Measurements from ENCODE around the gene SRPX. TPM values are rescaled to one million over a fixed set of nuclear protein-coding genes. Genes with fewer than 3 reads are reported as not detected.

SRPX gene
- total RNA-seq, 1 donor, result 0.10 TPM

- no peak overlapping the region for H3K4me3 ChIP-seq (ENCODE audit: low read length)
- H3K27me3 ChIP-seq (ENCODE audit: insufficient read depth, low read length), result no peaks in the 10 kb centered on the region
- no peaks in the 10 kb centered on the region for H3K4me1 ChIP-seq (ENCODE audit: insufficient read depth, low read length)
Observed at GRCh38 chrX:38127961-38128360, 92.7 kb downstream of the SRPX start.

GRCh38 chrX:38126179-38126578, 94.5 kb downstream of the SRPX start:
- Histone ChIP-seq H3K9me3 (ENCODE audit: low read depth, low read length) (no peaks in the 10 kb centered on the region), H3K27me3 (ENCODE audit: insufficient read depth, low read length) (no peaks in the 10 kb centered on the region), H3K4me3 (ENCODE audit: low read length) (no peak overlapping the region), H3K4me1 (ENCODE audit: insufficient read depth, low read length) (no peaks in the 10 kb centered on the region)

More at GRCh38 chrX:38127961-38128360, 92.7 kb downstream of the SRPX start:
- H3K9me3 ChIP-seq (ENCODE audit: low read depth, low read length), result no peaks in the 10 kb centered on the region

GRCh38 chrX:38124000-38124399, 96.7 kb downstream of the SRPX start:
- Histone ChIP-seq H3K9me3 (ENCODE audit: low read depth, low read length) (no peaks in the 10 kb centered on the region), H3K4me3 (ENCODE audit: low read length) (no peak overlapping the region)

DNA sequence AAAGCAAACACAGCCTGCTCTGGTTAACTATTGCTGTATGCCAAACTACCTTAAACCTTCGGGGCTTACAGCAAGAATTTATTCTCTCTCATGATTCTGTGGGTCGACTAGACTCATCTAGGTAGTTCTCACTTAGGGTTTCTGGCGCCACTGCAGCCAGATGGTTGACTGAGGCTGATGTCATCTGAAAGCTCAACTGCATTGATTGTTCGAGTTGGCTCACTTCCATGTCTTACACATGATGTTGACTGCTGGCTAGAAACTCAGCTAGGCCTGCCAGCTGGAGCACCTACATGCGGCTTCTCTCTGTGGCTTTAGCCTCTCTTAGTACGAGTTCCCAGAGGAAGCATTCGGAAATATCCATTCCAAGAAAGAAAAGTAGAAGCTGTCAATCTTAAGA, 103.2 kb downstream of the SRPX start:
- no peaks in the 10 kb centered on the region for H3K9me3 ChIP-seq (ENCODE audit: low read depth, low read length)
- H3K27me3 ChIP-seq (ENCODE audit: insufficient read depth, low read length), result no peaks in the 10 kb centered on the region
- no peak overlapping the region for H3K4me3 ChIP-seq (ENCODE audit: low read length)
- H3K4me1 ChIP-seq (ENCODE audit: insufficient read depth, low read length), result no peaks in the 10 kb centered on the region

More at GRCh38 chrX:38124000-38124399, 96.7 kb downstream of the SRPX start:
- no peaks in the 10 kb centered on the region for H3K4me1 ChIP-seq (ENCODE audit: insufficient read depth, low read length)
- no peaks in the 10 kb centered on the region for H3K27me3 ChIP-seq (ENCODE audit: insufficient read depth, low read length)

DNA sequence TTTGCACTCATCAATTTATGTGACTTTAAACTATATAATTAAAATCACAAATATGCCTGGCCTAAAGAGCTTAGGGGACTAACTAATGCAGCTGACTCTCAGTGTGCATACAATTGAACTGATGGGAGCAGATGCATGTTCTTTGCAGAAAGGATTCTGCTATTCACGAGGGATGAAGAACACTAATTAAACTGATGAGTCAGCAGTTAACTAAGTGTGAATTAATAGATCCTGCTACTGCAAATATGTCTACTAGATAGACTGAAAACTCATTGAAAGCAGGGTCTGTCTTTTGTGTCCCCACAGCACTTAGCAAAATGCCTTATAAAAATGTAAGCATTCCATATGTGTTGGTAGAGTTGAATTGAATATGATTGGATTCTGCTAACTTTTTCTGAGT, 104.0 kb downstream of the SRPX start:
- Histone ChIP-seq H3K4me3 (ENCODE audit: low read length) (no peak overlapping the region), H3K9me3 (ENCODE audit: low read depth, low read length) (no peaks in the 10 kb centered on the region), H3K27me3 (ENCODE audit: insufficient read depth, low read length) (no peaks in the 10 kb centered on the region), H3K4me1 (ENCODE audit: insufficient read depth, low read length) (no peaks in the 10 kb centered on the region)

DNA sequence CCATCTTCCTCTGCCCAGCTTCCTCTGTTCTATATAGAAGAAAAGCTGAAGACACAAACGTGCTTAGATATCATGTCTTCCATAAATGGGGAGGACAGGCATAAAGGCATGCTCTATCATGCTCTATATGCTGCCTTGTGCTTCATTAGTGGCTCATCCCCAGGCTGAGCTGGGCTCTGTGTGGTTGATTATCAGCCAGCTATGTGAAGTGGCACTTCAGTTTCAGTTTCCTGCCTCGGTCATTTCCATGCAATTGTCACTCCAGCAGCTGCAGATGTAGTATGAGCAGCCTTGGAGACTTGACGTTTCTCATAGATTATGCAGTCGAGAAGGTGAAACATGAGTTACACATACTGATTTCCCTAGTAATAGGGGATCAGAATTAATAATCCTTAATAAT, 108.1 kb downstream of the SRPX start:
- no peaks in the 10 kb centered on the region for H3K9me3 ChIP-seq (ENCODE audit: low read depth, low read length)
- H3K27me3 ChIP-seq (ENCODE audit: insufficient read depth, low read length), result no peaks in the 10 kb centered on the region
- no peak overlapping the region for H3K4me3 ChIP-seq (ENCODE audit: low read length)
- H3K4me1 ChIP-seq (ENCODE audit: insufficient read depth, low read length), result no peaks in the 10 kb centered on the region

GRCh38 chrX:38111196-38111595, 109.5 kb downstream of the SRPX start:
- no peaks in the 10 kb centered on the region for H3K27me3 ChIP-seq (ENCODE audit: insufficient read depth, low read length)
- H3K4me1 ChIP-seq (ENCODE audit: insufficient read depth, low read length), result no peaks in the 10 kb centered on the region
- H3K9me3 ChIP-seq (ENCODE audit: low read depth, low read length), result no peaks in the 10 kb centered on the region
- no peak overlapping the region for H3K4me3 ChIP-seq (ENCODE audit: low read length)

DNA sequence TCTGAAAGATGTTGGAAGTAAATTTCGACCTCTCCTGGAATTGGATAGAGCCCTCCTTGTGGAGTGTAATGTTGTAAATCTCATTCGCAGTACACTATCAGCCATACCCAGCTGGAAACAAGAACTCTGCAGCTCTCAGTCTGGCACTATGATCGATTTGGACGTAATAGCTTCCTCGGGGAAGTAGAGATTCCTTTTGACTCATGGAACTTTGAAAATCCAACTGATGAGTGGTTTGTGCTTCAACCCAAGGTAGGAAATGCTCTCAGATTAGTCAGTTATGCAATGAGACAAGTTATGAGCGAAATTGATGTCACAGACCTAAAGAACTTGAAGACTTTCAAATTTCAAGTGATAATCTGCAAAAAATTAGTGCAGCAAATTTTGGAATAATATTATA, 110.4 kb downstream of the SRPX start:
- Histone ChIP-seq H3K27me3 (ENCODE audit: insufficient read depth, low read length) (no peaks in the 10 kb centered on the region), H3K4me3 (ENCODE audit: low read length) (no peak overlapping the region), H3K9me3 (ENCODE audit: low read depth, low read length) (no peaks in the 10 kb centered on the region), H3K4me1 (ENCODE audit: insufficient read depth, low read length) (no peaks in the 10 kb centered on the region)

DNA sequence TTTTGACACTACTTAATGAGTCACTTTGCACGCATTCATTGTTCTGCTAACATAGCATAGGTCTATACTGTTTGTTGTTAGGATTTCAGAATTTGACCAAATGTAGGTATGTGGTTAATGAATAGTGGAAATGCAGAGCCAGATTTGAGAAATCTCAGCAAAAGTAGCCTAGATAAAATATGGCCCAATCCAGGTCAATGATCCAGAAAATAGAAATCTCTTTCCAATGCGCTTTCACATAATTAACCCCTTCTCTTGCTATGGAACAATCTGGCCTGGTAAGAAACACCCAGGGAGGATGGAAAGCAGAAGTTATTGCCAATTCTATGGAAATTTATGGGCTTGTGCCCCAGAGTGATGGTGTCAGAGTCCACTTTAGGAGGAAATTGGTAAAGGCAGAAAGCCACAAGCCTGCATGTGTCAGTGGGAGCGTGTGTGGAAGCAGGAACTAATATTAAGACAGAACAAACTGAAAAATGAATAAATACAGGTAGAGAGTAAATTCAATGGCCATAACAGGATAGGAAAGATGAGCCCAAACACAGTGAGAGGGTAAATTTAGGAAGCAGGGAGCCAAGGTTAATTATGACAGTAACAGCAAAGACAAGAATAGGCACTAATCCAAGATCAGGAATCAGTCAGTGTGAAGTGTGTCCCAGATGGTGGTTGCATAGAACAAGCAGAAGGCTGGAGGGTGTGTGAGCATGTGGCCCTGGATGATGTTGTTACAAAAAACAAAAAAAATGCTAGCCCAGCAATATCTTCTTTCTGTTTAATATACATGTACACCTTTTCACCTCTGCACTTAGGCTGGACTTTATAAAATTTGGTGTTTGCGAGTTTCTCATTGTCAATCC, 111.4 kb downstream of the SRPX start:
- Histone ChIP-seq H3K4me3 (ENCODE audit: low read length) (no peak overlapping the region), H3K4me1 (ENCODE audit: insufficient read depth, low read length) (no peaks in the 10 kb centered on the region), H3K27me3 (ENCODE audit: insufficient read depth, low read length) (no peaks in the 10 kb centered on the region), H3K9me3 (ENCODE audit: low read depth, low read length) (no peaks in the 10 kb centered on the region)

DNA sequence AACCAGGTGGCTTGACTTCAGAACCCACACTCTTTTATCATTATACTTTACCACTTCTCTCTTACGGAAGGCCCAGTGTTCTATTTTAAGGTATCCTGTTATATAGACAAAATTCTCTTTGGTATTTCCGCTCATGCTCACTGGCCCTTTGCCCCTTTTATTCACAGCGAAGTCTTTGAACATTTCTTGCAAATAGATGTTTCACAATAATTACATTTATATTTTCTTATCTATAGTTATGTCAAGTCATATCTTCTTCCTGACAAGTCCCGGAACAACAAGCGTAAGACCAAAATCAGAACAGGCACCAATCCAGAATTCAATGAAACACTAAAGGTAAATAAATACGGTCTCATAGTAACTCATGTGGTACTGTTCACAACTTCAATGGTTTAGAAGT, 112.3 kb downstream of the SRPX start:
- no peak overlapping the region for H3K4me3 ChIP-seq (ENCODE audit: low read length)
- H3K27me3 ChIP-seq (ENCODE audit: insufficient read depth, low read length), result no peaks in the 10 kb centered on the region
- no peaks in the 10 kb centered on the region for H3K9me3 ChIP-seq (ENCODE audit: low read depth, low read length)
- H3K4me1 ChIP-seq (ENCODE audit: insufficient read depth, low read length), result no peaks in the 10 kb centered on the region

DNA sequence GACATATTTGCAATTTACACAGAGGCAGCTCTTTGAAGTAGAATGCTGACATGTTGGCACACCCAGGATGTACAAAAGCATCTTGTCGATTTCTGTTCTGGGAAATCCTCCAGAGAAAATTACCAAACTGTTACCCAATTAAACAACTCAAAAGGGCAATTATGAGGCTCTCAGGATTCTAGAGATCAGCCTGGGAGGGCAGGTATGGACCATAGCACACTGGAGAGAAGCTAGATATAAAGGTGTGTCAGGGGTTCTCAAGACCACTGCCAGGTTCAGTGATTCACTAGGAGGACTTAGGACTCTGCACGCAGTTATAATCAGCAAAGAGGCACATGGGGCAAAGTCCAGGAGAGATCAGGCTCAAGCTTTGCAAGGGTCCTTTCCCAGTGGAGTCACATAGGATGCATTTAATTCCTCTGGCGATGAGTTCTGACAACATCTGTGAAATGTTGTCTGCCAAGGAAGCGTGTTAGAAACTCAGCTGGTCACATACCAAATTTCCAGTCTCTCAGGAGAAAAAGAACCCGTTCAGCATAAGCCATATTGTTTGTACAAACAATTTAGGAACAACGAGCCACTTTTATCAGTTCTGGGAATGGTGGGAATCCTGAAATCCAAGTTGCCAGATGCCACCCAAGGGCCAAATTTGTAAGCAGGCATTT, 113.5 kb downstream of the SRPX start:
- no peaks in the 10 kb centered on the region for H3K27me3 ChIP-seq (ENCODE audit: insufficient read depth, low read length)
- no peaks in the 10 kb centered on the region for H3K9me3 ChIP-seq (ENCODE audit: low read depth, low read length)
- H3K4me3 ChIP-seq (ENCODE audit: low read length), result no peak overlapping the region
- no peaks in the 10 kb centered on the region for H3K4me1 ChIP-seq (ENCODE audit: insufficient read depth, low read length)

DNA sequence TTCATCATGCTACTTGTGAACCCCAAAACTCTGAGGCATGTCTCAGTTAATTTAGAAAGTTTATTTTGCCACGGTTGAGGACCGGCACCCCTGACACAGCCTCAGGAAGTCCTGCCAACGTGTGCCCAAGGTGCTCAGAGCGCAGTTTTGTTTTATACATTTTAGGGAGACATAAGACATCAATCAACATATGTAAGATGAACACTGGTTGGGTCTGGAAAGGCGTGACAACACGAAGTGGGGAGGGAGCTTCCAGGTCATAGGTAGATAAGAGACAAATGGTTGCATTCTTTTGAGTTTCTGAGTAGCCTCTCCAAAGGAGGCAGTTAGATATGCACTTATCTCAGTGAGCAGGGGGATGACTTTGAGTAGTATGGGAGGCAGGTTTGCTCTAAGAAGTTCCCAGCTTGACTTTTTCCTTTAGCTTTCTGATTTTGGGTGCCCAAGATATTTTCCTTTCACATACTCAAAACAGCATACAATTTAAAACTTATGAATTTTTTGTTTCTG, 115.4 kb downstream of the SRPX start:
- no peaks in the 10 kb centered on the region for H3K27me3 ChIP-seq (ENCODE audit: insufficient read depth, low read length)
- peaks cover under 1% of the 10 kb centered on the region for H3K9me3 ChIP-seq (ENCODE audit: low read depth, low read length)
- no peaks in the 10 kb centered on the region for H3K4me1 ChIP-seq (ENCODE audit: insufficient read depth, low read length)
- H3K4me3 ChIP-seq (ENCODE audit: low read length), result no peak overlapping the region

DNA sequence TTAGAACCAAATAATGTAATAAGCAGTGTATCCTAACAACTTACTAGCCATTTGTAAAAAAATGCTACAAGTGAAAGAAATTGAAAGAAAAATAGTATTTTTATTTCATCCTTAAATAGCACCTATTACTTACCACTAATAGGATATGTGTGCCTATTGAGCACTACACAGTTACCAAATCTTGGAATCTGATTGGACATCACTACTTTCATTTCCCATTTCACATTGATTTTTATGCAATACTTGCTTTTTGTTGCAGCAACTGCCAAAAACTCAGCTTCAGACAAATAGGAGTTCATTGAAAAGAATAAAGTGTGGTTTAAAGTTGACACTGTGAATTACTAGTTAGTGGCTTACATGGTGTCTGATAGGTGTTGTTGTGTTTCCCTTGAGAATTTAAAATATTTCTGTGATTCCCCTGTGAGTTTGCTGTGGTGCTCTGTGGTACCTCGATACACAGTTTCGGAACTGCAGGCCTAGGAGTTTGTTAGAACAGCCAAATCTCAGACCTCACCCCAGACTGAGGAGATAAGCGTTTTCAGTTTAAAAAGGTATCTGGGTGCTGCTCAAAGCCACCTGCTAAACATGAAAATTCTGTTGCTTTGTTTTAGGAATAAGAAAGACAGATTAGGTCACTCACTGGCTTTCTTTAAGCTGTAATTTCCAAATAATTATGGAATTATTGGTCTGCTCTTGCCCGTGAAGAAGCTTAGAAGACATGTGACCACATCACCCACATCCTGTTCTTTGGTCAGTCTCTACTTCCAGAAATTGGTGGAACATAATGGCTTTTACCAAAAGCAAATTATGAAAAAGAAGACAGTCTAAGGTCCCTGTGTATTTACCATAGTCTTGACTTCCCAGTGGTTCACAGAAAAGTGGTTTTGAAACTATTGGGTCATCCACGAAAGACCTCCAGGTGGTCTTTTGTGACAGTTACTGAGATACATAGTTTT, 116.5 kb downstream of the SRPX start:
- H3K27me3 ChIP-seq (ENCODE audit: insufficient read depth, low read length), result no peaks in the 10 kb centered on the region
- H3K4me1 ChIP-seq (ENCODE audit: insufficient read depth, low read length), result no peaks in the 10 kb centered on the region
- H3K9me3 ChIP-seq (ENCODE audit: low read depth, low read length), result peaks cover 9% of the 10 kb centered on the region
- H3K4me3 ChIP-seq (ENCODE audit: low read length), result no peak overlapping the region

DNA sequence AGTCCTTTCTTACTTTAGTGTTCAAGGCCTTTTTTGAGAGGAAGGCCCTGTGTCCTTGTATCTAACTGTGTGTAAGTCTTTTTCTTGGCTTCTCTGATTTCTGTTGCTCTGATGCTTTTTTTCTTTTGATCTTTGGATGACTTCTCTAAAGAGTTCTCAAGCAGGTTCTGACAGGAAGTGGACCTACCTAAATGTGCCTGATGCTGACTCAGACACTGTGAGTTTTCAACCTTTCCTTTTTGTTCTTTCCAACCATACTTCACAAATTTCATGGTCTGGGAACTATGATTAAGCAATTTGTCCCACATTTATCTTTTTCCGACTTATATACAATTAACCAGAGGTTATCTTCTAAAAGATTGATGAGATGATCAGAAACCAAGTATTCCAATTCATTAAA, 117.8 kb downstream of the SRPX start:
- Histone ChIP-seq H3K27me3 (ENCODE audit: insufficient read depth, low read length) (no peaks in the 10 kb centered on the region), H3K4me1 (ENCODE audit: insufficient read depth, low read length) (no peaks in the 10 kb centered on the region), H3K4me3 (ENCODE audit: low read length) (no peak overlapping the region), H3K9me3 (ENCODE audit: low read depth, low read length) (peaks cover 9% of the 10 kb centered on the region)

DNA sequence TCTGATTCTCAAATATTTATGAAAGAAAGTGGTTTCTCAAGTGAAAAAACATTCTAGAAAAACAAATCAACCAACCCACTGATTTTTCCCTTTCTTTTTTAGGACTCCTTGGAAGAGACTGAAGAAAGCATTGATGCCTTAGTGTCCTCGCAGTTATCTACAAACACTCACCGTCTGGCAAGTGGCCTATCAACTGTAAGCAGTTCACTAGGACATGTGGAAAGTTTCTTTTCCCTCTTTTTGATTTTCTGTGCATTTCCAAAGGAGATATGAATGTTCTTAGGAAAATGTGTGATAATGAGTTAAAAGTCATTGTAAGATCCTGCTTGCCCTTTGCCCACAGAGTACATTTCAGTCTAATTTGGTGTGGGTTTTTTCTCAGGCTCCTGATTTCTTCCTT, 118.4 kb downstream of the SRPX start:
- H3K4me3 ChIP-seq (ENCODE audit: low read length), result no peak overlapping the region
- peaks cover 9% of the 10 kb centered on the region for H3K9me3 ChIP-seq (ENCODE audit: low read depth, low read length)
- H3K27me3 ChIP-seq (ENCODE audit: insufficient read depth, low read length), result no peaks in the 10 kb centered on the region
- no peaks in the 10 kb centered on the region for H3K4me1 ChIP-seq (ENCODE audit: insufficient read depth, low read length)
